ENCODE results near the gene ATXN10.
"Not testable (repeated sequence)": the region's sequence is repeated elsewhere in the genome, so short reads cannot be mapped to it uniquely, and the experiment has no call there.

The ATXN10 gene

DNA sequence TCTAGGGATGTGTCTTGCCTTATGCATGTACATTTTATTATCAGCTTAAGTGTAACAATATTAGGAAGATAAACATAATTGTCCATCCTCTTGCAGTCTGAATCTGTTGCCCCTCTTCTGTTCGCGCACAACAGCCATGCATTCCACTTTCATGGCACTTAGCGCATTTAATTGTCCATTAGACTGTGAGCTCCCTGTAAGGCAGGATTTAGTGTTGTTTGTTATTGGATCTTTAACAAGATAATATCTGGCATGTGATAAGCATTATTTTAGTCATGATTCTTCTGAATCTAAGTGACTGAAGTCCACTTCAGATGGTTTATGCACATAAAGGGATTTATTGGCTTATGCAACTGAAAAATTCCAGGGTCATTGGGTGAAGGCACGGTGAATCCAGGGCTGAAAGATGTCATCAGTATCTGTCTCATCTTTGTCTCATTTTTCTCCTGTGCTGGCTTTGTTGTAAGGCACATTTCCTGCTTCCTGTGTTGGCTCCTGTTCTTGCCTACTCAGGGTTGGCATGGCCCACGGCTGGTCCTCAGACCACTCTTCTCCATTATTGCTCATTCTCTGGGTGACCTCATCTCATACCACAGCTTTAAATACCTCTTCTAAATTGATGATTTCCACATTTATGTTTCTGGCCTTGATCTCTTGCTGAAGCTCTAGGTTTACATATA is 37.6 kb downstream of the ATXN10 start:
- DNase-seq (ENCODE audit: low read depth in 3 of 3) = no peak

DNA sequence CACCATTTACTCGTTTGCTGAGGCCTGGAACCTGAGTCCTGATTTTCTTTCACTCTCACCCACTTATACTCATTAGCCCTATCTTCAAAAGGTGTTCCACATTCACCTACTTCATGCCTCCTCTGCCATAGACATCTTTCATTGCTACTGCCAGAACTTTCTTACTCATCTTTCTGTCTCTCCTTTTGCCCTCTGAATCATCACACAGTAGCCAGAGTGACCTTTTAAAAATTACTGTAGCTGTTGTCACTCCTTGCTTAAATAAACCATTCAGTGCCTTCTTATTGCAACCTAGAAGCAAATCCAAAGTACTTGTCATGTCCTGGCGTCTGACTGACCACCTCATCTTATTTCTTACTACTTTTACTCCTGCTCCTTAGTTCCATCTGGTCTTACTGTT is 38.2 kb downstream of the ATXN10 start:
- no peak for DNase-seq (ENCODE audit: low read depth in 3 of 3)

DNA sequence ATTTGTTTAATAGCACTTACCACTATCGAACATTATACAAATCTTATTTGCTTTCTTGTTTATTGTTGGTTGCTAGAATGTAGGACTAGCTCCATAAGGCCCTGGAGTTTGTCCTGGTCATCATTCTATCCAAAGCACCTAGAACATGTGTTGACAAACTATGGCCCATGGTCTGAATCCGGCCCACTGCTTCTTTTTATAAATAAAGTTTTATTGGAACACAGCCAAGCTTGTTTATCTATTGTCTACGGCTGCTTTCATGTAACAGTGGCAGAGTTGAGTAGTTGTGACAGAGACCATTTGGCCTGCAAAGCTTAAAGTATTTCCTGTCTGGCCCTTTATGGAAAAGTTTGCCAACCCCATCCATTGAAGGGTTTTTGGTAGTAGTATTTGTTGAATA is 38.8 kb downstream of the ATXN10 start:
- no peak for DNase-seq (ENCODE audit: low read depth in 3 of 3)

DNA sequence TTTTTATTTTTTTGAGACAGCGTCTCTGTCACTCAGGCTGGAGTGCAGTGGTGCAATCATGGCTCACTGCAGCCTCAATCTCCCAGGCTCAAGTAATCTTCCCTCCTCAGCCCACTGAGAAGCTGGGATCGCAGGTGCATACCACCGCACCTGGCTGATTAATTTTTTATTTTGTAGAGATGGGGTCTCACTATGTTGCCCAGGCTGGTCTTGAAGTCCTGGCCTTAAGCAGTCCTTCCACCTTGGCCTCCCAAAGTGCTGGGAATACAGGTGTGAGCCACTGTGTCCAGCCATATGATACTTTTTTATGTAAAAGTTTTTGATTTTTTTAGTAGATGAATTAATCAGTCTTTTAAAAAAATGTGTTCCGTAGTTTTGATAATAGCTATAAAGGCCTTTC is 42.8 kb downstream of the ATXN10 start:
- DNase-seq (ENCODE audit: low read depth in 3 of 3) = not testable (repeated sequence)

DNA sequence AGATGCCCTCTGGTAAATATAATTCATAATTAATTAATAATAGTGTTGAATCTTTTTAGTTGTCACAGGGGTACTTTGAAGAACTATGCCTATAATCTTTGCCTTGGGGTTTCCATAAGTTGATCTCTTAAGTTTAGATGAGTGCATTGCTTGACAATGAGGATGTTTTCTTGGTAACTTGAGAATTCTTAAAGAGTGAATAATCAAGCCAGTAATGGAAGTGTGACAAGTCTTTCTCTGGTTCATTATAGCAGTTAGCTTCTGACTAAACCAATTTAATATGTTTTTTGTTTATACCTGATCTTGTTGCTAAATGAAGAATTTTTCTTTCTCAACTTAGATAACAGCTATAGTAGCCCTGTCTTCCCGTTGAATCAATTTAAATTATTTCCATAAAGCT is 46.2 kb downstream of the ATXN10 start:
- no peak for DNase-seq (ENCODE audit: low read depth in 3 of 3)

DNA sequence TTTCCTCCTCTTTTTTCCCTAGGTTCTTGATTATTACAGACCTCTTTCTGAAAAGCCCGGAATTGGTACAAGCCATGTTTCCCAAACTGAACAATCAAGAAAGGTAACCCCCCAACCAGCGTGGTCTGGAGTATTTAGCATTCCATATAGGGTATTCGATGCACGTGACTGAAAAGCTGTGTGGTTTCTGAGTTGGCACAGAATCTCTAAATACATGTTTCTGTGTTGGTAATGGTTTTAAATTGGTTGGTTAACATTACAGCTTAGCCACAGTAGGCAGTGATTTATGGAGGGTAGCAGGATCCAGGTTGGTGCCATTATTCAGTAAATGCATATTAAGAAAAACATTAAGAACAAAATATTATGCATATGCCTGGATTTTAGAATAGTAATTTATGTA is 46.8 kb downstream of the ATXN10 start:
- DNase-seq (ENCODE audit: low read depth in 3 of 3) = no peak

DNA sequence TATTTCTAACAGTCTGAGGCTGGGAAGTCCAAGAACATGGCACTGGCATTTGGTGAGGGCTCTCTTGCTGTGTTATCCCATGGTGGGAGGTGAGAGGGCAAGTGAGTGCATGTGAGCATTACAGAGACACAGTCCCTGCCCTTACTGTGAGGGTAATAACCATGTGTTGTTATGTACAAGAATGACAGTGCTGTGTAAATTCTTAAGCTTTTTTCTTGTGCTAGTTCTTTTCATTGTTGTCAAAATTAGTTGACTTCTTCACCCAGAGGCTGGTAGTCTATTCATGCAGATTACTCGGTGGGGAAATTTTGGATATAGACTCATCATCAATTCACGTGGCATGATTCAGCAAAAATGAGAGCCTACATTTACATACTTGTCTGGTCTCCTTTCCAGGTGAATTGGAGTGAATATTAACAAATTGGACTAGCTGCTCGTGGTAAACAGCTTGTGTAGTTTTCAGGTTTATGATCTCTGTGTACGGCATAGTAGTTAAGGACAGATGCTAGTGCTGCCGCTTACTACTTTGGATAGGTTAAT is 49.3 kb downstream of the ATXN10 start:
- no peak for DNase-seq (ENCODE audit: low read depth in 3 of 3)

DNA sequence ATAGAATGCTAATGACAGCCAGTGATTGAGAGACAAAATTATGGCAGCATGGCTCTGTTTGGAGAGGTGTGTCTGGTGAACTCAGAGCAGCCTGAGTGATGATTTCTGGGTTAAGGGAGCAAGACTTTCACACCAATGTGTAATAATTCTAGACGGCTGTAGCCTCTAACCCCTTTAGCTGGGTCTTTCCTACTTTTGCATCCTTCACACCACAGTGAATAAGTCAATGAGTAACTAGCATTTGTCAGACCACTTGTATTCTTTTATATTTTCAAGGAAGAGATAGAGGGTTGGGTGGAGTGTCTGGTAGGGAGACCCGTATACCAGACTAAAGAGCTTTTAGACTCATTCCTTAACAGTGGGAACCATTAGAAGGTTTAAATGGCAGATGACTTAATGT is 50.4 kb downstream of the ATXN10 start:
- no peak for DNase-seq (ENCODE audit: low read depth in 3 of 3)

DNA sequence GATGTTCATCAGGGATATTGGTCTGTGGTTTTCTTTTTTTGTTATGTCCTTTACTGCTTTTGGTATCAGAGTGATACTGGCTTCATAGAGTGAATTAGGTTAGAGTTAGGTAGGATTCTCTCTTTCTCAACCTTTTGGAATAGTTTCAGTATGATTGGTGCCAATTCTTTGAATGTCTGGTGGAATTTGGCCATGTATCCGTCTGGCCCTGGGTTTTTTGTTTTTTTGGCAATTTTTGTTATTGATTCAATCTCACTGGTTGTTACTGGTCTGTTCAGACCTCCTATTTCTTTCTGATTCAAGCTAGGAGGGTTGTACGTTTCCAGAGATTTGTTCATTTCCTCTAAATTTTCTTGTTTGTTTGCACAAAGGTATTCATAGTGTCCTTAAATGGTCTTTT is 54.4 kb downstream of the ATXN10 start:
- DNase-seq (ENCODE audit: low read depth in 3 of 3) = no peak

DNA sequence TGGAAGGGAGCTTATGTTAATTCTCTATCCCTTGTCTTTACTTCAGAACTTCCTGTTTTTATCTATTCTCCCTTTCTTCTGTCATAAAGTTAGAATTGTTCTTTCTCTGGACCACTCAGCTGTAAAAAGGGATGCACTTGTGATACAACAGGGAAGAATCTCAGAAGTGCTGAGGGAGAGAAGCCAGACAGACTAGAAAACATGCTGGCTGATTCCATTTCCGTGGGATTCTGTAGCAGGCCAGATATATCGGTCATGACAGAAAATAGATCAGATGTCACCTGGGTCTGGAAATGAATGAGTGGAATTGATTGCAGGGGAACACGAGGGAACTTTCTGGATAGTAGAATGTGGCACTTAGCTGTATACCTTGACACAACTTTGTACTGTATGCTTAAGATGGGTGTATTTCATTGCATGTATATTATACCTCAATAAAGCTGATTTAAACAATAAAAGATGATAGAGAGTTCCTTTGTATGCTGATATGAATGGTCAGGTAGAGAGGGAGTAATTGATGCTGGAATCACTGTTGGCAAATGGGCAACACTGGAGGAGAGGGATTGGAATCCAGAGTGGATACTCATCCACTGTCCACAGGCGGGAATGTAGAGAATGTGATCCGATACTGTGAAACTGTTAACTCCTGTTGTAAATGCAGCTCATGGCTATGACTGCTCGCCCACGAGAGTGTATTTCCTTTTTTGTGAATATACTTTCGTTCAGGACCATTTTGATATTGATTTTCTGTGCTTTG is 59.6 kb downstream of the ATXN10 start:
- no peak for DNase-seq (ENCODE audit: low read depth in 3 of 3)

DNA sequence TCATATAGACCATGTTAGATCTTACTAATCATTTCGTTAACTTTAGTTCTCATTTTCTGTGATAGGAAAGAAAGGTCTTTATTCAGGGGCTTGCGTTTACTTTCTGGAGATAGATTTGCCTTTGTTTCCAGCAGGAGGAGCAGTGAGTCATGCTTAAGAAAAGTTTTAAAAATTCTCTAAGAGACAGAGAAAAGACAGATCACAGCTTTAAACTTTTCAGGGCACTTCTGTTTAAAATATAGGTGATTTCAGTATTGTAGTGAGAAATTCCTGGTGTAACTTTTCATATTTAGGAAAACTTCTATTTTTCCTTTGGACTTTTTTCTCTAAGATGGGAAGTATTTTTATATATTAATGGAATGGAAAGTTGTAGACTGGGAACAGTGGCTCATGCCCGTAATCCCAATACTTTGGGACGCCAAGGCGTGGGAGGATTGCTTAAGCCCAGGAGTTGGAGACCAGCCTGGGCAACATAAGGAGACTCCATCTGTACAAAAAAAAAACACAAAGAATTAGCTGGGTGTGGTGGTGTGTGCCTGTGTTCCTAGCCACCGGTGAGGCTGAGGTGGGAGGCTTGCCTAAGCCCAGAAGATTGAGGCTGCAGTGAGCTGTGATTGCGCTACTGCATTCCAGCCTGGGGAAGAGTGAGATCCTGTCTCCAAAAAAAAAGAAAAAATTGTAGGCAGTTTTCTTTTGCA is 60.3 kb downstream of the ATXN10 start:
- no peak for DNase-seq (ENCODE audit: low read depth in 3 of 3)

DNA sequence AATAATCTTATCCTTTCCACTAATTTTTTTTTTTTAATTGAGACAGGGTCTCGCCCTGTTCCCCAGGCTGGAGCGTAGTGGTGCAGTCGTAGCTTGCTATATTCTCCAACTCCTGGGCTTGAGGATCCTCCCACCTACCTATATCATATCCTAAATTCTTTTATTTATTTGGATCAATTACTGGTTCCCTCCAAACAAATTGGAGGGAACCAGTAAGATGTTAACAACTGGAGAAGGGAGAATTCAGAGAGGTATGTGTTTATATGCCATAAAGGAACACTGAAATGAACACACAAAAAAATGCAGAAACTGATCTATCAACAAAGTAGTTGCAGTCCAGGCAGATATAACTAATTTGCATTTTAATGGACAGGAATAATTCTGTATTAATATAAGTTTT is 63.6 kb downstream of the ATXN10 start:
- no peak for DNase-seq (ENCODE audit: low read depth in 3 of 3)

DNA sequence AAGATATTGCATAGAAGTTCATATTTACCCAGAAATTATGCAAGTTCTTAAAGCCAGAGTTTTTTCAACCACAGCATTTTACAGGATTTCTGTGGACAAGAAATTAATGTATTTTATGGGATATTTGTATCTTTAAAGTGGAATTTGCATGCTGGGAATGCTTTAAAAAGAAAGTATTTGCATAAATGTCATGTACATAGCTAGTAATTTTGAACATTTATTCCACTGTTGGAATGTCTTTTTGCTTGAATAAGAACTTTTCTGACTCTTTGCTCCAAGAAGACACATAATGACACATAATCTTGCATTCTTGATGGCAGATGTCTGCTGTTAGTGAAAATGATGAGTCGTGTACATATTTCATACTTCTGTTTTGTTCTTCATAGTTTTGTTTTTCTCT is 66.6 kb downstream of the ATXN10 start:
- no peak for DNase-seq (ENCODE audit: low read depth in 3 of 3)

DNA sequence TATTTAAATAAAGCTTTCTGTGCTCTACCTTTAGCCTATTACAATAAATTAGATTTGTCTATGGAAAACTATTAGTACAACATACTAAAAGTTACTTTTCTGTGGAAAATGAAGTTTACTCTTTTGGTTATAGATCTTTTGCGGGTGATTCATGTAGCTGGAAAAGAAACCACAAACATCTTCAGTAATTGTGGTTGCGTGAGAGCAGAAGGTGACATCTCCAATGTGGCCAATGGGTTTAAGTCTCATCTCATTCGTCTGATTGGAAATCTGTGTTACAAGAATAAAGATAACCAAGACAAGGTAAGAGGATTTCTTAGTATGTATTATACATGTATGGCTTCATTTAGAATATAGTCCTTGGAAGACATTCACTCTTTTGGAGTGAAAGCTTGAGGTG is 68.6 kb downstream of the ATXN10 start:
- no peak for DNase-seq (ENCODE audit: low read depth in 3 of 3)

DNA sequence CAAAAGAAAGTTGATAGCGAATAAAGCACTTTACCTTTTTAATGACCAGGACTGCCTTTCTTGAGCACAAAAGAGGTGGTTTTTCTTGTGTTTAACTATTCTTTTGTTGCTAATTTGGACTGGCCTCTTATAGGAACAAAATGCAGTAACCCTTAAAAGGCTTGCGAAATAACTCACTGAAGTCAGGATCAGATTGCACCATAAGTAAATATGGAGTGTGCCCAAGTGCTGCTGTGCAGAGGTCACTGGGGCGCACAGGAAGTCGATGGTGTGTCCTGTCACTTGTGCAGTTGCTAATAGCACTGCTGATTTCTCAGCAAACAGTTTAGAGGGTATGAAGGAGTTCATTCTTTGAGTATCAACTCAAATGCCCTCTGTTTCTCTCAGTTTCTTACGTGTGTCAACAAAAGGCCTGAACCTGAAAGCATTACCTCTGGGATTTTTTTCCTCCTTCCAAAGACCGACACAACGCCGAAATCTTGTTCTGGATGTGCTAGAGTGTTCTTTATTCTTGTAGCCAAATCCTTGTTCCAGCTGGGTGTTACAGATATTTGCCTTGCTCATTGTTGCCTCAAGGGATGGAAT is 71.3 kb downstream of the ATXN10 start:
- DNase-seq (ENCODE audit: low read depth in 3 of 3) = no peak

DNA sequence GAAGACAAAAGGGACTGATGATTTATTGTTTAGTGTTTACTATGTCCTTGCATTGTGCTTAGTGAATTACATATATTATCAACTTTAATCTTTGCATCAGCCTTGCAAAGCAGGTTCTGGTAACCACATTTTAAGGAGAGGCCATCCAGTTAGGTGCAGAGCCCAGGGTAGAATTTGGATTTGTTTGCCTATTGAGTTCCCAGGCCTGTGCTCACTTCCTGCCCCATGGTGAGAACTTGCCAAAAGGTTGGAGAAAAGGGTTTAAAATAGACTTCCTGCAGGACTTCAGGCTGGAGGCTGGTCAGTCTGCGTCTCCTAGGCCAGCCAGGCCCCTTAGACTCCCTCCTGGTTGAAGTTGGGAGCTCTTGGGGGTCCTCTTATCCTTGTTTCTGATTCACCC is 72.1 kb downstream of the ATXN10 start:
- no peak for DNase-seq (ENCODE audit: low read depth in 3 of 3)

DNA sequence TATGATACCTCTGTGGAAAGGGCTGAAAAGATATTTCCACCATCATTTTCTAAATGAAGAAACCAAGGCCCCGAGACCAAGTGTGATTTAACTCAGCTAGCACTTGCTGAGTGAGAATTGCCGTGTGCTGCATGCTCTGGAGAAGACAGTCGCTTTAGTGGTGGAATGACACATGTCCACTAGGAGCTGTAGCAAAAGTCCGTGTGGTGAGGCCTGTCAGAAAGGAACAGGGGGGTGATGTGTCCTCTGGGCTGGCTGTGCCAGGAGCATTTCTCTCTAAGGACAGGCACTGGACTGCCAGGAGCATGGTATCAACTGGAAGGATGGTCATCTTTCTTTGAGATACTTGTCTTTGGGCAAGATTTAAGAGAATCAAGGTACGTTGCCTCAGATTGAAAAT is 72.8 kb downstream of the ATXN10 start:
- DNase-seq (ENCODE audit: low read depth in 3 of 3) = no peak

DNA sequence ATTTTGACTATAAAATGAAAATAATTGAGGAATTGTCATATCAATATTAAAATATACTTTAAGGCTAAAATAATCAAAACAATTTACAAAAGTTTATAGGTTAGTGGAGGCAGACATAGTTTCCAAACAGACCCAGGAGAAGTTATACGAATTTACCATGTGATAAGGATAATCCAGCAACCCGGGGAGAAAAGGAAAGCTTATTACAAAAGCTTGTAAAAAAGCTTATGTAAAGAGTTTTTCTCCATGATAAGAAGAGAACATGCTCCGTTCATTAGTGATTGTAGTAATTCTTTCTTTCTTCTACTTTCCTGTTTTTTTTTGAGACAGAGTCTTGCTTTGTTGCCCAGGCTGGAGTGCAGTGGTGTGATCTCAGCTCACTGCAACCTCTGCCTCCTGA is 79.0 kb downstream of the ATXN10 start:
- DNase-seq (ENCODE audit: low read depth in 3 of 3) = no peak

DNA sequence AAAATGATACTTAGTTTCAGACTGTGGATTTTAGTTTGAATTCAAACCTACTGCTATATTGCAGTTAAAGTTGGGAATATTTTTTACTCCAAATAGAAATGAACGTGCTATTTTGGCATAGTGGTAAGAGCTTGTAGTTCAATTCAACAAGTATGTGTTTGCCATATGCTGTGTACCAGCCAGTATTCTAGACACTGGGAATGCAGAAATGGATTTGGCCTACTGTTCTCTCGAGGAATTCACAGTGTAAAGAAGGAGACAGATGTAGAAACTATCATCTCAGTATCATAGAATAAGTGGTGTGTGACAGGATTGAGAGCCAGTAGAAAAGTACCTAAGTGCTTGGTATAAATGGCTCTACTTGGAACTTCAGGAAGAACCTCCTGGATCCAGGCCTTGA is 80.4 kb downstream of the ATXN10 start:
- no peak for DNase-seq (ENCODE audit: low read depth in 3 of 3)

DNA sequence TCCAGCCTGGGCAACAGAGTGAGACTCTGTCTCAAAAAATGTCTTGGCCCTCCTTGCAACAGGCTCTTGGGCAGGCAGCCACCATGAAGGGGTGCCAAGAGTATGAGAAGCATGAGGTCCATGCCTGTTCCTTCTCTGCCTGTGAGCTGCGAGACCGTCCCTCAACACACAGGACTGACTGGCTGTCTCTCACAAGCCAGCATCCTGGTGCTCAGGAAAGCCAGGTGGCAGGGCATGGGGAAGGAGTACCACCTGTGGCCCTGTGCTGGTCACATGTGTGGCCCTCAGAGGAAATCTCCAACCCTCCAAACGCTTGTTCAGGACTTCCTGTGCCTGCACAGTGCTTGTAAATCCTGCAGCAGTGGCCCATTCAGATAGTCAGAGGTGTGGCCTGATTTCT is 83.2 kb downstream of the ATXN10 start:
- DNase-seq (ENCODE audit: low read depth in 3 of 3) = no peak

DNA sequence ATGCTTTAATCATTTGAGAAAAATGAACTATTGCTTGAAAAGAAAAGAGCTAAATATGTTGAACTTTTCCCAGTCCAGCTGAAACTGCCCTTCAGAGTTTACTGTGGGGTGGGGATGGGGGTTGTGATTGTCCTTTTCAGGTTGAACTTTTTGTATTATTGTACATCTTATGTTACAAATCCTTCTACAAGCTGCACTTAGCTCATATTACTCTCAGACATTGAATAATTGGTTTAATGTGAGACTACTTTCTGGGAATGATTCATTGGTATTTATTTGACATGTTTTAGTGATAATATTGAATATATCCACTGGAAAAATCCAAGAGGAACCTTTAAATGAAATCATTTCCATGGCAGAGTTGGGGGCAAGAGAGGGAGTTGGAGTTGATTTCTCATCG is 84.9 kb downstream of the ATXN10 start:
- DNase-seq (ENCODE audit: low read depth in 3 of 3) = no peak

DNA sequence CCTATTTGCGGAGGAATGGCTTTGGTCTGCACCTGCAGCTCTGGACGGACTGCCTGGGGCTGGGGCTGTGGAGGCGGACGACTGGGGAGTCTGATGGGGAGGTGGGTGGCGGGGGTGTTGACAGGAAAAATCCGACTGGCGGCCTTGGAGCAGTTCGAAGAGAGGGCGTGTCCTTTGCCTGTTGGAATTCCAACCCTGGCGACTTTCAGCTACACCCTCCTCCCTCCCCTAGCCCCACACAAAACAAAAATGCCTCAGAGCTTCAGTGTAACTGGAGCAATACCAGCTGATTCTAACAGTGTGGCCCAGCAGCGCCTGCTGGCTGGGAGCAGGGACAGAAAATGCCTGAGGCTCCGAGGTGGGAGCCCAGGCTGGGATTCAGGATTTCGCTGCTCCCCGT is 85.4 kb downstream of the ATXN10 start:
- DNase-seq (ENCODE audit: low read depth in 3 of 3) = no peak

All from stimulated activated CD4-positive, alpha-beta T cell treated with anti-CD3 and anti-CD28 coated beads, TNF-alpha, amount 100 ng/mL, for 4 hours (primary cell).